ENCODE measurements around the gene CDSN. TPM values are rescaled to one million over a fixed set of nuclear protein-coding genes. Genes with fewer than 3 reads are reported as not detected.
"Not testable (repeated sequence)": the region's sequence is repeated elsewhere in the genome, so short reads cannot be mapped to it uniquely, and the experiment has no call there.

The CDSN gene
- total and polyA plus RNA-seq, 2 donors (not counting 1 experiment from before 2014, with no cell fraction given), result not detected

DNA sequence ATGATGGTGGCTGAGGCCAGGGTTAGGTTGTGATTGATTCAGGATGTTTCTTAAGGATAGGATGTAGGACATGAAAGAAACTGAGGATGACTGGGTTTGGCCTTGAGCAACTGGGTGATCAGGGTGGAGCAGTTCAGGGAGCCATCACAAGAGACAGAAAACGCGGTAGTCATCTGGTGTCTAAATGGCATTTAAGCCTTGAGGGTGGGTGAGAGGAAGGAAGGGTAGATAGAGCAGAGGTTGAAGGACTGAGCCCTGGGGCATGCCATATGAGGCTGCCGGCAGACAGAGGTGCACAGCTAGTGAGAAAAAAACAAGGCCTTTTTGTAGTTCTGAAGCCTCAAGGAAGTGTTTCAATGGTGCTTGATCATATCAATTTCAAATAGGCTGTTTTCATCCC lies 48.4 kb upstream of the CDSN start:
- no peak for DNase-seq (ENCODE audit: low read depth in 2 of 2)
- TF ChIP-seq, protein P1, sequence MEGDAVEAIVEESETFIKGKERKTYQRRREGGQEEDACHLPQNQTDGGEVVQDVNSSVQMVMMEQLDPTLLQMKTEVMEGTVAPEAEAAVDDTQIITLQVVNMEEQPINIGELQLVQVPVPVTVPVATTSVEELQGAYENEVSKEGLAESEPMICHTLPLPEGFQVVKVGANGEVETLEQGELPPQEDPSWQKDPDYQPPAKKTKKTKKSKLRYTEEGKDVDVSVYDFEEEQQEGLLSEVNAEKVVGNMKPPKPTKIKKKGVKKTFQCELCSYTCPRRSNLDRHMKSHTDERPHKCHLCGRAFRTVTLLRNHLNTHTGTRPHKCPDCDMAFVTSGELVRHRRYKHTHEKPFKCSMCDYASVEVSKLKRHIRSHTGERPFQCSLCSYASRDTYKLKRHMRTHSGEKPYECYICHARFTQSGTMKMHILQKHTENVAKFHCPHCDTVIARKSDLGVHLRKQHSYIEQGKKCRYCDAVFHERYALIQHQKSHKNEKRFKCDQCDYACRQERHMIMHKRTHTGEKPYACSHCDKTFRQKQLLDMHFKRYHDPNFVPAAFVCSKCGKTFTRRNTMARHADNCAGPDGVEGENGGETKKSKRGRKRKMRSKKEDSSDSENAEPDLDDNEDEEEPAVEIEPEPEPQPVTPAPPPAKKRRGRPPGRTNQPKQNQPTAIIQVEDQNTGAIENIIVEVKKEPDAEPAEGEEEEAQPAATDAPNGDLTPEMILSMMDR (conservative IDR thresholded peaks at IDR 0.05 in 1 of 2, IDR thresholded peaks at IDR 0.05 in 1 of 2; ENCODE audit: low read depth in 1 of 2, low read length in 2 of 2), result no peak
- TF ChIP-seq EZH2 (IDR thresholded peaks at IDR 0.05; ENCODE audit: low read length, missing control alignments), result no peak
- Histone ChIP-seq H3K4me2 (ENCODE audit: extremely low read depth, insufficient read depth, low read length) (no peak overlapping the region), H3K9ac (ENCODE audit: insufficient read depth, low read length) (no peak overlapping the region), H4K20me1 (ENCODE audit: control insufficient read depth, extremely low read depth, insufficient read depth, low read length) (no peaks in the 10 kb centered on the region), H3K9me3 (ENCODE audit: control insufficient read depth, insufficient read depth, low read depth, low read length) (no peaks in the 10 kb centered on the region), H3K4me1 (ENCODE audit: control insufficient read depth, extremely low read depth, insufficient read depth, low read length) (no peaks in the 10 kb centered on the region), H3K27ac (ENCODE audit: insufficient read depth, low read length) (no peak overlapping the region), H3K27me3 (ENCODE audit: control insufficient read depth, insufficient read depth, low read length) (no peaks in the 10 kb centered on the region), H2AFZ (ENCODE audit: low read length) (no peak overlapping the region), H3K36me3 (ENCODE audit: control insufficient read depth, insufficient read depth, low read length) (no peaks in the 10 kb centered on the region), H3K79me2 (ENCODE audit: control insufficient read depth, insufficient read depth, low read length) (no peaks in the 10 kb centered on the region), H3K4me3 (replicated peaks in 1 of 4; ENCODE audit: control extremely low read depth in 1 of 4, insufficient read depth in 1 of 4, low read depth in 3 of 4, low read length in 4 of 4) (no peak overlapping the region)

DNA sequence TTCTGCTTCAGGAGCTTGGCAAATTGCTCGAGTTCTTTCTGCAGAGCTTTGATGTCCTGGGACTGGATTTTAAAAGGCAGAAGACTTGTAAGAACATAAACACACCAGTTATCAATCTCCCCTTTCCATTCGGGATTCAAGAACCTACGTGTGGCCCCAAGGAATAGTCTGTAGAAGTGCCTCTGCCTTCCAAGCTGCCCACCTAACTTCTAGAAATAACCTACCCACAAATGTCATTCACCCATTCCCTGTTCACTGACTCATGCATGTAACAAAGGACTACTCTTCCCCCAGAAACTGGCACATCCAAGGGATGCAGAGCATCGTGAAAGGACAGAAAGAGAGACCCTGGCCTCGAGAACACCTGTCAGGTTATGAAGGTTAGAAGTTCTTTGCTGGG lies 45.7 kb upstream of the CDSN start:
- Histone ChIP-seq H4K20me1 (ENCODE audit: control insufficient read depth, extremely low read depth, insufficient read depth, low read length) (no peaks in the 10 kb centered on the region), H3K9me3 (ENCODE audit: control insufficient read depth, insufficient read depth, low read depth, low read length) (no peaks in the 10 kb centered on the region), H3K36me3 (ENCODE audit: control insufficient read depth, insufficient read depth, low read length) (peaks cover 3% of the 10 kb centered on the region), H3K27me3 (ENCODE audit: control insufficient read depth, insufficient read depth, low read length) (no peaks in the 10 kb centered on the region), H3K9ac (ENCODE audit: insufficient read depth, low read length) (no peak overlapping the region), H3K4me1 (ENCODE audit: control insufficient read depth, extremely low read depth, insufficient read depth, low read length) (no peaks in the 10 kb centered on the region), H2AFZ (ENCODE audit: low read length) (no peak overlapping the region), H3K79me2 (ENCODE audit: control insufficient read depth, insufficient read depth, low read length) (peaks cover 2% of the 10 kb centered on the region), H3K4me3 (replicated peaks in 1 of 4; ENCODE audit: control extremely low read depth in 1 of 4, insufficient read depth in 1 of 4, low read depth in 3 of 4, low read length in 4 of 4) (no peak overlapping the region), H3K4me2 (ENCODE audit: extremely low read depth, insufficient read depth, low read length) (no peak overlapping the region), H3K27ac (ENCODE audit: insufficient read depth, low read length) (no peak overlapping the region)
- no peak for TF ChIP-seq EZH2 (IDR thresholded peaks at IDR 0.05; ENCODE audit: low read length, missing control alignments)
- TF ChIP-seq, protein P1 (conservative IDR thresholded peaks at IDR 0.05 in 1 of 2, IDR thresholded peaks at IDR 0.05 in 1 of 2; ENCODE audit: low read depth in 1 of 2, low read length in 2 of 2), result no peak
- DNase-seq (ENCODE audit: low read depth in 2 of 2), result no peak

DNA sequence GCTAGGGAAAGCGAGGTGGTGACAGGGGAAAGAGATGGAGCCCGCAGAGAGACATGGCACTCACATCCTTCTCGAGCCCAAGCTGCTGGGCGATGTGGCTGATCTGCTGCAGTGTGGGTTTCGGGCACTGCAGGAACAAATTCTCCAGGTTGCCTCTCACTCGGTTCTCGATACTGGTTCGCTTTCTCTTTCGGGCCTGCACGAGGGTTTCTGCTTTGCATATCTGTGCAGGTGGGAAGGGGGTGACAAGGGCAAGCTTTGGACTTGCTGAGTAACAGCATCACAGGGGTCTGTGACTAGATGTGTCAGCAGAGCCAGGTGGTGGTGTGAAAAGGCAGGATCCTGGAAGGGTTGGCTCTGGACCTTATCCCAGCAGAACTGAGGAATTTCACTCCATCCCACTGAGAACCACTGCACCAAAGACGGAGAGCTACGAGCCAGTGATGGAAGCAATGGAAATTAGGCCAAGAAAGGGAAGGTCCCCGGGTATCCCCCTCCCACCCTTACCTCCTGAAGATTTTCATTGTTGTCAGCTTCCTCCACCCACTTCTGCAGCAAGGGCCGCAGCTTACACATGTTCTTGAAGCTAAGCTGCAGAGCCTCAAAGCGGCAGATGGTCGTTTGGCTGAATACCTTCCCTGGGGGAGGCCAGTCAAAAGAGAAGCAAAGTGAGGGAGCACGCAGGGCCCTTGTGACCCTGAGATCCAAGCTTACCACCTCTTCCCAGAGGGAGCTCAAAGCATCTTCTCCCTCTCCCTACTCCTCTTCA lies 45.0 kb upstream of the CDSN start:
- not testable (repeated sequence) for H3K4me1 ChIP-seq (ENCODE audit: control insufficient read depth, extremely low read depth, insufficient read depth, low read length); H4K20me1 ChIP-seq (ENCODE audit: control insufficient read depth, extremely low read depth, insufficient read depth, low read length); H3K27me3 ChIP-seq (ENCODE audit: control insufficient read depth, insufficient read depth, low read length)

DNA sequence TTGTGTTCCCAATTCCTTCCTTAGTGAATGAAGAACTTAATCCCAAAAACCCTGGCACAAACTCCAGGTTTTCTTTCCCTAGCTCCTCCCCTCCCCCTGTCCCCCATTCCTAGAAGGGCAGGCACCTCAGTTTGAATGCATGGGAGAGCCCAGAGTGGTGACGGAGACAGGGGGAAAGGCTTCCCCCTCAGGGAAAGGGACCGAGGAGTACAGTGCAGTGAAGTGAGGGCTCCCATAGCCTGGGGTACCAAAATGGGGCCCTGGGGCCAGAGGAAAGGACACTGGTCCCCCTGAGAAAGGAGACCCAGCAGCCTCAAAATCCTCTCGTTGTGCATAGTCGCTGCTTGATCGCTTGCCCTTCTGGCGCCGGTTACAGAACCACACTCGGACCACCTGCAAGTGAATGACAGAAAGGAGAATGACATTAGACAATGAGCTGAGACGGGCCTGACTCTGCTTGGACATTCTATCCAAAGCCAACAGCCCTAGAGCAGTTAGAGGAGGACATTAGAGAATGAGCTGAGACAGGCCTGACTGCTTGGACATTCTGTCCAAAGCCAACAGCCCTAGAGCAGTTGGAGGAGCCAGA lies 44.3 kb upstream of the CDSN start:
- not testable (repeated sequence) for DNase-seq (ENCODE audit: low read depth in 2 of 2); H3K27me3 ChIP-seq (ENCODE audit: control insufficient read depth, insufficient read depth, low read length); H3K4me1 ChIP-seq (ENCODE audit: control insufficient read depth, extremely low read depth, insufficient read depth, low read length); H3K27ac ChIP-seq (ENCODE audit: insufficient read depth, low read length); H4K20me1 ChIP-seq (ENCODE audit: control insufficient read depth, extremely low read depth, insufficient read depth, low read length); H3K9me3 ChIP-seq (ENCODE audit: control insufficient read depth, insufficient read depth, low read depth, low read length); H3K9ac ChIP-seq (ENCODE audit: insufficient read depth, low read length); H3K4me3 ChIP-seq (replicated peaks in 1 of 4; ENCODE audit: control extremely low read depth in 1 of 4, insufficient read depth in 1 of 4, low read depth in 3 of 4, low read length in 4 of 4); H3K79me2 ChIP-seq (ENCODE audit: control insufficient read depth, insufficient read depth, low read length); H3K36me3 ChIP-seq (ENCODE audit: control insufficient read depth, insufficient read depth, low read length); H2AFZ ChIP-seq (ENCODE audit: low read length); H3K4me2 ChIP-seq (ENCODE audit: extremely low read depth, insufficient read depth, low read length)

More for the DNA sequence above, 45.0 kb upstream of the CDSN start:
- H3K9me3 ChIP-seq (ENCODE audit: control insufficient read depth, insufficient read depth, low read depth, low read length); DNase-seq (ENCODE audit: low read depth in 2 of 2); H3K27ac ChIP-seq (ENCODE audit: insufficient read depth, low read length); H3K9ac ChIP-seq (ENCODE audit: insufficient read depth, low read length); H3K36me3 ChIP-seq (ENCODE audit: control insufficient read depth, insufficient read depth, low read length); H2AFZ ChIP-seq (ENCODE audit: low read length); H3K79me2 ChIP-seq (ENCODE audit: control insufficient read depth, insufficient read depth, low read length); H3K4me2 ChIP-seq (ENCODE audit: extremely low read depth, insufficient read depth, low read length); H3K4me3 ChIP-seq (replicated peaks in 1 of 4; ENCODE audit: control extremely low read depth in 1 of 4, insufficient read depth in 1 of 4, low read depth in 3 of 4, low read length in 4 of 4): not testable (repeated sequence)
